SK-N-SH treated with all-trans-retinoic acid at 6 μM for 48 hours (cell line): ENCODE results near the gene LDHAL6B.

Source experiments
- ATAC-seq: fragments of 200-7000 bp; cut with Tn5 transposase; 3 replicates; pipeline ENCODE4 v1.9.1; 2020; ENCODE audit warnings: mild to moderate bottlenecking, moderate library complexity
- ARNTL ChIP-seq: fragments of 450-650 bp; formaldehyde crosslinking; IDR thresholded peaks from 2 replicates; pipeline ENCODE4 v1.5.0; 2020; ENCODE audit warnings: low read depth, mild to moderate bottlenecking, moderate library complexity, borderline replicate concordance
- BACH2 ChIP-seq: fragments of 250-450 bp; sonication (Bioruptor Pico); IDR thresholded peaks from 2 replicates; pipeline ENCODE4 v1.9.0; 2021; ENCODE audit warnings: mild to moderate bottlenecking, borderline replicate concordance
- CSDC2 ChIP-seq: fragments of 250-450 bp; sonication (Bioruptor Pico); IDR thresholded peaks from 2 replicates; pipeline ENCODE4 v1.5.0; 2020; ENCODE audit warnings: mild to moderate bottlenecking, moderate library complexity
- ISL1 ChIP-seq: fragments of 250-450 bp; sonication (Bioruptor Pico); IDR thresholded peaks from 2 replicates; pipeline ENCODE4 v2.1.2; 2022; ENCODE audit warnings: mild to moderate bottlenecking, moderate library complexity
- OSR1 ChIP-seq: fragments of 250-450 bp; sonication (Bioruptor Pico); IDR thresholded peaks from 2 replicates; pipeline ENCODE4 v1.8.0; 2022; ENCODE audit warnings: moderate library complexity, mild to moderate bottlenecking, inconsistent platforms
- PPARA ChIP-seq: fragments of 250-450 bp; sonication (Bioruptor Pico); IDR thresholded peaks from 2 replicates; pipeline ENCODE4 v1.5.0; 2020; ENCODE audit warnings: mild to moderate bottlenecking, borderline replicate concordance
- RARB ChIP-seq: fragments of 250-450 bp; sonication (Bioruptor Pico); IDR thresholded peaks from 2 replicates; pipeline ENCODE4 v1.8.0; 2021; ENCODE audit warnings: mild to moderate bottlenecking, moderate library complexity
- SNAI2 ChIP-seq: fragments of 250-450 bp; sonication (Bioruptor Pico); IDR thresholded peaks from 2 replicates; pipeline ENCODE4 v1.5.0; 2020; ENCODE audit warnings: mild to moderate bottlenecking, moderate library complexity
- TCF4 ChIP-seq: fragments of 250-450 bp; sonication (Bioruptor Pico); IDR thresholded peaks from 2 replicates; pipeline ENCODE4 v1.8.0; 2021; ENCODE audit warnings: mild to moderate bottlenecking, moderate library complexity, borderline replicate concordance
- TOX ChIP-seq: fragments of 250-450 bp; sonication (Bioruptor Pico); IDR thresholded peaks from 2 replicates; pipeline ENCODE4 v1.8.0; 2021; ENCODE audit warnings: mild to moderate bottlenecking, moderate library complexity, borderline replicate concordance
- ZC3H10 ChIP-seq: fragments of 250-450 bp; sonication (Bioruptor Pico); IDR thresholded peaks from 2 replicates; pipeline ENCODE4 v1.5.1; 2021; ENCODE audit warnings: mild to moderate bottlenecking, moderate library complexity
- ZFP3 ChIP-seq: fragments of 250-450 bp; sonication (Bioruptor Pico); IDR thresholded peaks from 2 replicates; pipeline ENCODE4 v1.5.0; 2020; ENCODE audit warnings: mild to moderate bottlenecking, moderate library complexity
- ZFP30 ChIP-seq: fragments of 450-650 bp; formaldehyde crosslinking; IDR thresholded peaks from 2 replicates; pipeline ENCODE4 v1.5.0; 2022; ENCODE audit warnings: mild to moderate bottlenecking, moderate library complexity
- ZNF565 ChIP-seq: fragments of 450-650 bp; formaldehyde crosslinking; conservative IDR thresholded peaks from 2 replicates; pipeline ENCODE4 v1.5.0; 2020; ENCODE audit warnings: low read depth, mild to moderate bottlenecking, moderate library complexity
- ZNF8 ChIP-seq: fragments of 450-650 bp; formaldehyde crosslinking; IDR thresholded peaks from 2 replicates; pipeline ENCODE4 v1.5.0; 2020; ENCODE audit warnings: mild to moderate bottlenecking, moderate library complexity
- TF ChIP-seq, protein P1 (sequence below): fragments of 250-450 bp; sonication (Bioruptor Pico); IDR thresholded peaks from 2 replicates; pipeline ENCODE4 v1.5.1; 2021; ENCODE audit warnings: mild to moderate bottlenecking, moderate library complexity
- TF ChIP-seq, protein P2 (sequence below): fragments of 250-450 bp; sonication (Bioruptor Pico); IDR thresholded peaks from 2 replicates; pipeline ENCODE4 v1.5.1; 2020; ENCODE audit warnings: low read depth, mild to moderate bottlenecking, moderate library complexity
- TF ChIP-seq, protein P3 (sequence below): fragments of 250-450 bp; sonication (Bioruptor Pico); IDR thresholded peaks from 2 replicates; pipeline ENCODE4 v1.8.0; 2021; ENCODE audit warnings: low read depth, mild to moderate bottlenecking, moderate library complexity, borderline replicate concordance
- TF ChIP-seq, protein P4 (sequence below): fragments of 250-450 bp; sonication (Bioruptor Pico); IDR thresholded peaks from 2 replicates; pipeline ENCODE4 v1.5.0; 2020; ENCODE audit warnings: mild to moderate bottlenecking, moderate library complexity

Gene LDHAL6B

DNA sequence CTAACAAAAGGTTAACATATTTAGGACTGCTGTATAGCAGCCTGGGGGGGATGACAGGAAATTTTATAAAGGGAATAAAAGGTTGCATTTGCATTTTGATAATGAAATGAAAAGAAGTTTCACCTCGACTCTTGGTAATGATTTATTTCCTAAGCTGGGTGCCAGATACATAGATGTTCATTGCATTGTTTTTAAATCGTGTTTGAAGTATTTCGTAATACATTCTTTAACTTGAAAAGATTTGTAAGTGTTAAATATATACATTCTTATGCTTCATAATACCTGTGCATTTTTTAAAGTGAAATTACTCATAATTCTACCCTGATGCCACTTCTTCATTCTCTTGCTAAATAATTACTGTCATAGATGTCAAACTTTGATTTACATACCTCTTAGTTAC is 22.8 kb downstream of the LDHAL6B start (continued):
- TF ChIP-seq BACH2 (CRISPR knock-in tag) (no peak), ISL1 (CRISPR knock-in tag) (no peak)
- TF ChIP-seq, protein P1, sequence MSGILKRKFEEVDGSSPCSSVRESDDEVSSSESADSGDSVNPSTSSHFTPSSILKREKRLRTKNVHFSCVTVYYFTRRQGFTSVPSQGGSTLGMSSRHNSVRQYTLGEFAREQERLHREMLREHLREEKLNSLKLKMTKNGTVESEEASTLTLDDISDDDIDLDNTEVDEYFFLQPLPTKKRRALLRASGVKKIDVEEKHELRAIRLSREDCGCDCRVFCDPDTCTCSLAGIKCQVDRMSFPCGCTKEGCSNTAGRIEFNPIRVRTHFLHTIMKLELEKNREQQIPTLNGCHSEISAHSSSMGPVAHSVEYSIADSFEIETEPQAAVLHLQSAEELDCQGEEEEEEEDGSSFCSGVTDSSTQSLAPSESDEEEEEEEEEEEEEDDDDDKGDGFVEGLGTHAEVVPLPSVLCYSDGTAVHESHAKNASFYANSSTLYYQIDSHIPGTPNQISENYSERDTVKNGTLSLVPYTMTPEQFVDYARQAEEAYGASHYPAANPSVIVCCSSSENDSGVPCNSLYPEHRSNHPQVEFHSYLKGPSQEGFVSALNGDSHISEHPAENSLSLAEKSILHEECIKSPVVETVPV: no peak
- TF ChIP-seq, protein P2, sequence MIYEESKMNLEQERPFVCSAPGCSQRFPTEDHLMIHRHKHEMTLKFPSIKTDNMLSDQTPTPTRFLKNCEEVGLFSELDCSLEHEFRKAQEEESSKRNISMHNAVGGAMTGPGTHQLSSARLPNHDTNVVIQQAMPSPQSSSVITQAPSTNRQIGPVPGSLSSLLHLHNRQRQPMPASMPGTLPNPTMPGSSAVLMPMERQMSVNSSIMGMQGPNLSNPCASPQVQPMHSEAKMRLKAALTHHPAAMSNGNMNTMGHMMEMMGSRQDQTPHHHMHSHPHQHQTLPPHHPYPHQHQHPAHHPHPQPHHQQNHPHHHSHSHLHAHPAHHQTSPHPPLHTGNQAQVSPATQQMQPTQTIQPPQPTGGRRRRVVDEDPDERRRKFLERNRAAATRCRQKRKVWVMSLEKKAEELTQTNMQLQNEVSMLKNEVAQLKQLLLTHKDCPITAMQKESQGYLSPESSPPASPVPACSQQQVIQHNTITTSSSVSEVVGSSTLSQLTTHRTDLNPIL (CRISPR knock-in tag): no peak
- TF ChIP-seq, protein P3, sequence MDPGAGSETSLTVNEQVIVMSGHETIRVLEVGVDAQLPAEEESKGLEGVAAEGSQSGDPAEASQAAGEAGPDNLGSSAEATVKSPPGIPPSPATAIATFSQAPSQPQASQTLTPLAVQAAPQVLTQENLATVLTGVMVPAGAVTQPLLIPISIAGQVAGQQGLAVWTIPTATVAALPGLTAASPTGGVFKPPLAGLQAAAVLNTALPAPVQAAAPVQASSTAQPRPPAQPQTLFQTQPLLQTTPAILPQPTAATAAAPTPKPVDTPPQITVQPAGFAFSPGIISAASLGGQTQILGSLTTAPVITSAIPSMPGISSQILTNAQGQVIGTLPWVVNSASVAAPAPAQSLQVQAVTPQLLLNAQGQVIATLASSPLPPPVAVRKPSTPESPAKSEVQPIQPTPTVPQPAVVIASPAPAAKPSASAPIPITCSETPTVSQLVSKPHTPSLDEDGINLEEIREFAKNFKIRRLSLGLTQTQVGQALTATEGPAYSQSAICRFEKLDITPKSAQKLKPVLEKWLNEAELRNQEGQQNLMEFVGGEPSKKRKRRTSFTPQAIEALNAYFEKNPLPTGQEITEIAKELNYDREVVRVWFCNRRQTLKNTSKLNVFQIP (CRISPR knock-in tag): no peak

DNA sequence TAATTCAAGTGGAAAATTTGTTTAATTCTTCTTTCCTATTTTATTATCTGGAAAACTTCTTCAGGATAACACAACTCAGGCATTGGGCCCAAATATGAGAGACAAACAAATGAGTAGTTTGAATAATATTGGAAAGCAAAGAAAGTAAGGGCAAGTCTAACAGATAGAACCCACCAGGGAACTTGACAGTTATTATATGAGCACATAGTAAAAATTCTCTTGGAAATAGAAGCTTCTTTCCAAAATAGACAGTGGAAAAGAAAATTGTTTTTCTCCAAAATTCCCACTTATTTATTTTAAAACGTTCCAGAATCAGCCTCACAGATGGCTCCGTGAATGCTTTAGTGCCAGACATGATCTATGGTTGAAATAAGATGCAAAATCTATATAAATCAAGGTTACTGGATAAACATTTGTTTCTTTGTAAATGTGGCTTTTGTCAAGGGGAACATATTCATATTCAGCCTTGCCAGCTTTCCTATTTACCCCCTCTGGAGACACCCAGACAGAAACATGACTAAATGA is 23.9 kb downstream of the LDHAL6B start:
- TF ChIP-seq TCF4 (CRISPR knock-in tag) (no peak), RARB (CRISPR knock-in tag) (no peak), ZFP30 (CRISPR knock-in tag) (no peak), TOX (CRISPR knock-in tag) (no peak), CSDC2 (no peak), ZNF8 (CRISPR knock-in tag) (no peak), ZNF565 (no peak), ISL1 (CRISPR knock-in tag) (no peak), ZC3H10 (CRISPR knock-in tag) (no peak), PPARA (CRISPR knock-in tag) (no peak), OSR1 (no peak), SNAI2 (no peak), ARNTL (CRISPR knock-in tag) (no peak), ZFP3 (CRISPR knock-in tag) (no peak)
- TF ChIP-seq, protein P3 (CRISPR knock-in tag): no peak
- TF ChIP-seq, protein P2 (CRISPR knock-in tag): no peak
- TF ChIP-seq, protein P4, sequence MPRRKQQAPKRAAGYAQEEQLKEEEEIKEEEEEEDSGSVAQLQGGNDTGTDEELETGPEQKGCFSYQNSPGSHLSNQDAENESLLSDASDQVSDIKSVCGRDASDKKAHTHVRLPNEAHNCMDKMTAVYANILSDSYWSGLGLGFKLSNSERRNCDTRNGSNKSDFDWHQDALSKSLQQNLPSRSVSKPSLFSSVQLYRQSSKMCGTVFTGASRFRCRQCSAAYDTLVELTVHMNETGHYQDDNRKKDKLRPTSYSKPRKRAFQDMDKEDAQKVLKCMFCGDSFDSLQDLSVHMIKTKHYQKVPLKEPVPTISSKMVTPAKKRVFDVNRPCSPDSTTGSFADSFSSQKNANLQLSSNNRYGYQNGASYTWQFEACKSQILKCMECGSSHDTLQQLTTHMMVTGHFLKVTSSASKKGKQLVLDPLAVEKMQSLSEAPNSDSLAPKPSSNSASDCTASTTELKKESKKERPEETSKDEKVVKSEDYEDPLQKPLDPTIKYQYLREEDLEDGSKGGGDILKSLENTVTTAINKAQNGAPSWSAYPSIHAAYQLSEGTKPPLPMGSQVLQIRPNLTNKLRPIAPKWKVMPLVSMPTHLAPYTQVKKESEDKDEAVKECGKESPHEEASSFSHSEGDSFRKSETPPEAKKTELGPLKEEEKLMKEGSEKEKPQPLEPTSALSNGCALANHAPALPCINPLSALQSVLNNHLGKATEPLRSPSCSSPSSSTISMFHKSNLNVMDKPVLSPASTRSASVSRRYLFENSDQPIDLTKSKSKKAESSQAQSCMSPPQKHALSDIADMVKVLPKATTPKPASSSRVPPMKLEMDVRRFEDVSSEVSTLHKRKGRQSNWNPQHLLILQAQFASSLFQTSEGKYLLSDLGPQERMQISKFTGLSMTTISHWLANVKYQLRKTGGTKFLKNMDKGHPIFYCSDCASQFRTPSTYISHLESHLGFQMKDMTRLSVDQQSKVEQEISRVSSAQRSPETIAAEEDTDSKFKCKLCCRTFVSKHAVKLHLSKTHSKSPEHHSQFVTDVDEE (CRISPR knock-in tag): no peak
- TF ChIP-seq, protein P1: no peak
- no peak for ATAC-seq
